ENCODE data around the gene CCDC68. TPM values are rescaled to one million over a fixed set of nuclear protein-coding genes. Genes with fewer than 3 reads are reported as not detected.

CCDC68 gene
- total and polyA plus RNA-seq, 2 of the 8 experiments (the other 6 are each of a cell fraction or from before 2014, with no cell fraction given), result 0.06 to 0.80 TPM

DNA sequence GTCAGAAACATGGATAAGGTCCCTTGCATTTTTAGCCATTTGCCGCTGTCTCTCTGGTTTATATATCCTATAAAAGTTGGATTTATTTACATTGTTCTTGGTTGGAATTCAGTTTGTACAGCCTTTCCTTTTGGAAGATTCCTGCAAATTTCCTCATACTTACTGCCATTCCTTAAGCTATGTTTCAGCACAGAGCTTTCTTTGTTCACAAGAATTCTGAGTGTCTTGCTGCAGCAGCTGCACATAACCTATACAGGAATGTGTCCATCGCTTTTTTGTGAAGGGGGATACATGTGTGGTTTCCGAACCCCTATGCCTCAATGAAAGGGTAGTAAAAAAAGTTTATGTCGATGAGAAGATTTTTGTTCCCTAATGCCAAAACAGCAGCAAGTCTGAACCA, 48.3 kb upstream of the CCDC68 start:
- Histone ChIP-seq H2AK5ac (ENCODE audit: low read depth, low read length) (no peak overlapping the region), H3K9me3 (ENCODE audit: insufficient read depth in 2 of 2, low read depth in 1 of 2, low read length in 1 of 2) (no peaks in the 10 kb centered on the region), H2BK15ac (ENCODE audit: low read length) (no peak overlapping the region), H3K14ac (ENCODE audit: insufficient read length) (no peak overlapping the region), H2AFZ (ENCODE audit: low read length) (no peak overlapping the region), H2BK120ac (replicated peaks; ENCODE audit: low read depth, low read length) (no peak overlapping the region), H2BK5ac (ENCODE audit: low read depth, low read length) (no peak overlapping the region), H4K5ac (ENCODE audit: insufficient read length, low read depth, low read length) (no peak overlapping the region), H4K8ac (ENCODE audit: extremely low read depth, insufficient read depth, low read length) (no peak overlapping the region), H3K4ac (replicated peaks; ENCODE audit: insufficient read length, low read depth, low read length) (no peak overlapping the region), H3K4me1 (replicated peaks in 1 of 4; ENCODE audit: control insufficient read depth in 3 of 4, insufficient read depth in 4 of 4, low read length in 3 of 4) (peaks cover 0 to 5% (median 0%) of the 10 kb centered on the region in 4 experiments; a peak in 1 of 7 replicates), H2BK12ac (ENCODE audit: low read depth, low read length) (no peak overlapping the region), H3K79me2 (ENCODE audit: control insufficient read depth in 1 of 2, insufficient read depth in 2 of 2, low read length in 2 of 2) (no peaks in the 10 kb centered on the region), H4K20me1 (replicated peaks in 1 of 2; ENCODE audit: control insufficient read depth in 1 of 2, insufficient read depth in 2 of 2, low read length in 2 of 2) (no peaks in the 10 kb centered on the region), H3K4me3 (ENCODE audit: extremely low read depth in 1 of 4, insufficient read depth in 2 of 4, low read depth in 3 of 4, low read length in 4 of 4) (no peak overlapping the region), H3K56ac (replicated peaks; ENCODE audit: insufficient read length, low read depth, low read length) (no peak overlapping the region), H3K4me2 (ENCODE audit: insufficient read depth in 1 of 2, low read depth in 2 of 2, low read length in 2 of 2) (no peak overlapping the region), H3K36me3 (ENCODE audit: control insufficient read depth in 2 of 4, insufficient read depth in 4 of 4, low read length in 3 of 4) (no peaks in the 10 kb centered on the region), H3K27ac (ENCODE audit: low read depth, low read length) (no peak overlapping the region), H3K9ac (replicated peaks in 1 of 4; ENCODE audit: extremely low read depth in 1 of 4, low read depth in 3 of 4, low read length in 3 of 4) (no peak overlapping the region), H3K79me1 (ENCODE audit: low read depth, low read length) (no peaks in the 10 kb centered on the region), H2BK20ac (ENCODE audit: low read length) (no peak overlapping the region), H3K18ac (ENCODE audit: extremely low read depth, low read length) (no peak overlapping the region), H4K91ac (replicated peaks; ENCODE audit: insufficient read length, low read length) (no peak overlapping the region), H3K23ac (ENCODE audit: insufficient read length) (no peak overlapping the region), H3K23me2 (ENCODE audit: low read depth, low read length) (no peaks in the 10 kb centered on the region), H3K27me3 (replicated peaks in 1 of 4; ENCODE audit: control insufficient read depth in 3 of 4, extremely low read depth in 1 of 4, insufficient read depth in 3 of 4, low read length in 3 of 4) (no peaks in the 10 kb centered on the region)
- WGBS, 2 experiments (ENCODE audit: extremely low coverage in 1 of 2, insufficient coverage in 1 of 2, insufficient read length in 1 of 2, insufficient replicate concordance in 2 of 2, low coverage in 1 of 2, low lambda C conversion rate in 2 of 2, missing lambda C conversion rate in 1 of 2), result 85% methylated on average over 4 of the region's 4 CpGs; no CpG with 5 or more reads in 1 of the 2 experiments
- ChIA-PET POLR2A (ENCODE audit: partially characterized antibody) (no interaction called here), CTCF (ENCODE audit: partially characterized antibody) (no interaction called here)
- no peak for FAIRE-seq
- no peak for DNase-seq (ENCODE audit: low read depth in 1 of 2, low spot score in 2 of 2)
- TF ChIP-seq KDM1A (IDR thresholded peaks at IDR 0.05; ENCODE audit: borderline replicate concordance, low read length) (no peak), BCL11A (IDR thresholded peaks at IDR 0.05; ENCODE audit: low read depth in 2 of 2, low read length in 2 of 2) (no peak), MAFK (IDR thresholded peaks at IDR 0.05; ENCODE audit: low read depth, low read length) (no peak), NRF1 (IDR thresholded peaks at IDR 0.05; ENCODE audit: low read depth, low read length) (no peak), RFX5 (IDR thresholded peaks at IDR 0.05; ENCODE audit: borderline replicate concordance, low read depth, low read length) (no peak), YY1 (IDR thresholded peaks at IDR 0.05; ENCODE audit: low read depth, low read length) (no peak), KDM5A (IDR thresholded peaks at IDR 0.05; ENCODE audit: low read length) (no peak), RNF2 (IDR thresholded peaks at IDR 0.05; ENCODE audit: borderline replicate concordance, low read depth, low read length, missing control alignments, poor library complexity, severe bottlenecking) (no peak), EP300 (IDR thresholded peaks at IDR 0.05; ENCODE audit: borderline replicate concordance in 1 of 2, low read depth in 2 of 2, low read length in 2 of 2) (no peak), POLR2A (IDR thresholded peaks at IDR 0.05; ENCODE audit: control extremely low read depth in 1 of 2, low read depth in 2 of 2, low read length in 2 of 2) (no peak)
- TF ChIP-seq, protein P1, sequence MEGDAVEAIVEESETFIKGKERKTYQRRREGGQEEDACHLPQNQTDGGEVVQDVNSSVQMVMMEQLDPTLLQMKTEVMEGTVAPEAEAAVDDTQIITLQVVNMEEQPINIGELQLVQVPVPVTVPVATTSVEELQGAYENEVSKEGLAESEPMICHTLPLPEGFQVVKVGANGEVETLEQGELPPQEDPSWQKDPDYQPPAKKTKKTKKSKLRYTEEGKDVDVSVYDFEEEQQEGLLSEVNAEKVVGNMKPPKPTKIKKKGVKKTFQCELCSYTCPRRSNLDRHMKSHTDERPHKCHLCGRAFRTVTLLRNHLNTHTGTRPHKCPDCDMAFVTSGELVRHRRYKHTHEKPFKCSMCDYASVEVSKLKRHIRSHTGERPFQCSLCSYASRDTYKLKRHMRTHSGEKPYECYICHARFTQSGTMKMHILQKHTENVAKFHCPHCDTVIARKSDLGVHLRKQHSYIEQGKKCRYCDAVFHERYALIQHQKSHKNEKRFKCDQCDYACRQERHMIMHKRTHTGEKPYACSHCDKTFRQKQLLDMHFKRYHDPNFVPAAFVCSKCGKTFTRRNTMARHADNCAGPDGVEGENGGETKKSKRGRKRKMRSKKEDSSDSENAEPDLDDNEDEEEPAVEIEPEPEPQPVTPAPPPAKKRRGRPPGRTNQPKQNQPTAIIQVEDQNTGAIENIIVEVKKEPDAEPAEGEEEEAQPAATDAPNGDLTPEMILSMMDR (IDR thresholded peaks at IDR 0.05; ENCODE audit: control extremely low read depth in 1 of 3, insufficient read depth in 1 of 3, low read depth in 1 of 3, low read length in 3 of 3), result no peak

Measured in H1 (cell line).